Retinal pigment epithelial cell (primary cell): Measurements from ENCODE around the gene RAP2B.
"Not testable (repeated sequence)": the region's sequence is repeated elsewhere in the genome, so short reads cannot be mapped to it uniquely, and the experiment has no call there.

Experiments
- DNase-seq: peaks from one replicate; pipeline ENCODE4 v3.0.0-alpha.2; 2010; ENCODE audit warnings: low read depth
- H3K4me3 ChIP-seq: 2 replicates; pipeline ENCODE4 v1.5.1; 2011; ENCODE audit warnings: mild to moderate bottlenecking, low read length, control low read depth, moderate library complexity
- TF ChIP-seq, protein P1 (sequence below): conservative IDR thresholded peaks from 2 replicates; pipeline ENCODE4 v1.5.1; 2011; ENCODE audit warnings: low read depth, low read length, control low read depth, inconsistent platforms

Gene RAP2B

DNA sequence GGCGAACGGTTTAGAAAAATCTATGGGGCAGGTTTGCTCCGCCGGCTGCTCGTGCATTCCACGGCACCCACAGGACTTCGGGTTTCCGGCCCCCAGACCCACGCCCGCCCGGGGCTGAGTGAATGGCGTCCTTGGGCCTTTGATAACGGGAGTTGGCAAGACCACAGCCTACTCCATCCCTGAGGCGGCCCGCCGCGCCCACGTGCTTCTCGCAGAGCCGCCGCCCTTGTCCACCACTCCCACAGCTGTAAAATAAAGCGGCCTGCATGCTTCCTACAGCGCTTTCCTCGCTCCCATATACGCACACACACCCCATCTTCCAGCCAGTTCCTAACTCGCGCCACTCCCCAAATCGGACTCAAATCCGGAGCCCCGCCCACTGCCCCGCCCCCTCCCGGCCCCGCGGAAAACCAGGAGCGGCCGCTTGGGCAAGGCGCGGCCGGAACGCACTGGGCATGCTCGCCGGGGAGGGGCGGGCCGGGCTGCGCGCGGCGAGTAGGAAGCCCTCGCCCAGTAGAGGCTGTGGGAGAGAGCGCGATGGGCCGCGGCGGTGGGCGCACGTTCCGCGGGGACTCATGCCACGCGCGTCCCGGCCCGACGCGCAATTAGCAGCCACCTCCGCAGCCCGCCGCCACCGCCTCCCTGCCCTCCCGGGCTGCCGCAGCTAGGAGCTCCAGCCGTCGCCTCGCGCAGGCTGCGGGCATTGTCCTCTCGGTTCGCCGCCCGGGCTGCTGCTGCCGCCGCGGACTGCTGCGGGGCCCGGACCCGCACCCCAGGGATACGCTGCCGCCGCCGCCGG, at the start of gene RAP2B:
TSS of gene RAP2B (plus strand) at position 513 of the 799 bp plus-strand sequence. CDS start 468 bp downstream, outside the sequence.
- DNase-seq, result peak; percentile 86
- TF ChIP-seq, protein P1, sequence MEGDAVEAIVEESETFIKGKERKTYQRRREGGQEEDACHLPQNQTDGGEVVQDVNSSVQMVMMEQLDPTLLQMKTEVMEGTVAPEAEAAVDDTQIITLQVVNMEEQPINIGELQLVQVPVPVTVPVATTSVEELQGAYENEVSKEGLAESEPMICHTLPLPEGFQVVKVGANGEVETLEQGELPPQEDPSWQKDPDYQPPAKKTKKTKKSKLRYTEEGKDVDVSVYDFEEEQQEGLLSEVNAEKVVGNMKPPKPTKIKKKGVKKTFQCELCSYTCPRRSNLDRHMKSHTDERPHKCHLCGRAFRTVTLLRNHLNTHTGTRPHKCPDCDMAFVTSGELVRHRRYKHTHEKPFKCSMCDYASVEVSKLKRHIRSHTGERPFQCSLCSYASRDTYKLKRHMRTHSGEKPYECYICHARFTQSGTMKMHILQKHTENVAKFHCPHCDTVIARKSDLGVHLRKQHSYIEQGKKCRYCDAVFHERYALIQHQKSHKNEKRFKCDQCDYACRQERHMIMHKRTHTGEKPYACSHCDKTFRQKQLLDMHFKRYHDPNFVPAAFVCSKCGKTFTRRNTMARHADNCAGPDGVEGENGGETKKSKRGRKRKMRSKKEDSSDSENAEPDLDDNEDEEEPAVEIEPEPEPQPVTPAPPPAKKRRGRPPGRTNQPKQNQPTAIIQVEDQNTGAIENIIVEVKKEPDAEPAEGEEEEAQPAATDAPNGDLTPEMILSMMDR, result no peak
- peak within 1 kb of the TSS; percentile 96 for H3K4me3 ChIP-seq

DNA sequence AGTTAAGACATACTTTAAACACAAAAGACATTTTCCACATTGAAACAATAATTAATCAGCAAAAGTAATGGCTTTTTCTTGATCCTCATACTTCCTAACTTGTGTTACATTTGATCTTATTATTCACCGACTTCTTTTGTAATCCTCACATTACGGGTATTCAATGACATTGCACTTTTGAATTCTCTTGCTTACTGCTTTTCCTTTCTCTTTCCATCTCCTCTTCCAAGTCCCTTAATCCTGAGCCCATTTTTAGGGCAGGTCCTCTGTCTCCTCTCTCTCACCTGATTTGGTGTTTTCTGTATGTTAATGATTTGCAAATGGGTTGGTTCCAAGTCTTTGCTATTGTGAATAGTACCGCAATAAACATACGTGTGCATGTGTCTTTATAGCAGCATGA, 48.5 kb upstream of the RAP2B start:
- no peak overlapping the region for H3K4me3 ChIP-seq
- TF ChIP-seq, protein P1, result no peak
- no peak for DNase-seq

DNA sequence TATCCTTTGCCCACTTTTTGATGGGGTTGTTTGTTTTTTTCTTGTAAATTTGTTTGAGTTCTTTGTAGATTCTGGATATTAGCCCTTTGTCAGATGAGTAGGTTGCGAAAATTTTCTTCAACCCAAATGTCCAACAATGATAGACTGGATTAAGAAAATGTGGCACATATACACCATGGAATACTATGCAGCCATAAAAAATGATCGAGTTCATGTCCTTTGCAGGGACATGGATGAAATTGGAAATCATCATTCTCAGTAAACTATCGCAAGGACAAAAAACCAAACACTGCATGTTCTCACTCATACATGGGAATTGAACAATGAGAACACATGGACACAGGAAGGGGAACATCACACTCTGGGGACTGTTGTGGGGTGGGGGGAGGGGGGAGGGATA, 47.8 kb upstream of the RAP2B start:
- DNase-seq, H3K4me3 ChIP-seq: not testable (repeated sequence)

DNA sequence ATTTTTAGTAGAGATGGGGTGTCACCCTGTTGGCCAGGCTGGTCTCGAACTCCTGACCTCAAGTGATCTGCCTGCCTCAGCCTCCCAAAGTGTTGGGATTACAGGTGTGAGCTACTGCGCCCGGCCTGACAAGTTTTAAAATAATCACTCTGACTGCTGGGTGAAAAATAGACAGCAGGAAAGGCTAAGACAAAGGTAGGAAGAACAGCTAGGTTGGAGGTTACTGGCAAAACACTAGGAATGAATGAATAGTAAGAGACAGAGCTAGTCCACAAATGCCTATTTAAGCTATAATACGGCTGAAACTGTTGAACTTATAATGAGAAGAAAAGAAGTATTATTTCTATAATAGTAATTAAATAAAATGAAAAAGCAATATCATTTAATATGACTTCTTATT, 46.7 kb upstream of the RAP2B start:
- DNase-seq, result no peak
- TF ChIP-seq, protein P1, result no peak
- H3K4me3 ChIP-seq, result no peak overlapping the region

DNA sequence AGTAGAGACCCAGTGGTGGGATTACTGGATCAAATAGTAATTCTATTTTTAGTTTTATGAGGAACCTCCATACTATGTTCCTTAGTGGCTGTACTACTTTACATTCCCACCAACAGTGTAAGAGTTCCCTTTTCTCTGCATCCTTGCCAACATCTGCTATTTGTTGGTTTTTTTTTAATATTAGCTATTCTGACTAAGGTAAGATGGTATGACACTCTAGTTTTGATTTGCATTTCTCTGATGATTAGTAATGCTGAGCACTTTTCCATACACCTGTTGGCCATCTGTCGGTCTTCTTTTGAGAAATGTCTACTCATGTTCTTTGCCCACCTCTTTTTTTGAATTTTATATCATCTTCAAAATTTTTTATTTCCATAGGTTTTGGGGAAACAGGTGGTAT, 34.2 kb upstream of the RAP2B start:
- TF ChIP-seq, protein P1, result no peak
- no peak for DNase-seq
- no peak overlapping the region for H3K4me3 ChIP-seq

DNA sequence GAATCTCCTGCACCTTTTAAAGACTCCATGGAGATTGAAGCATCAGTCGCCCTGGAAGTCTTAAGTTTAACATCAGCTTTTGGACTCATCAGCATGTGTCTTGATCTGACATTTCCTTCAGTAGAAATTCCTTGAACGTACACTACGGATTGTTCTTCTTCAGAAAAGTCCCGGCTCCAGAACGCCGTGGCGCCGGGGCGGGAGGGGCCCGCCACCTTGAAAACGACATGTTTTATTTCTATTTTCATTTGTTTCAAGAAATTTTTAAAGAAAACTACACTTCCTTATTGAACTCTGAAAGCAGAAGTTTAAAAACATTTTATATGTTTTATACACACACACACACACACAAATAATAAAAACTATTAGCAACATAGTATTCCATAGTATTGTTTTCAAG, 32.6 kb upstream of the RAP2B start:
- no peak for DNase-seq
- no peak overlapping the region for H3K4me3 ChIP-seq
- TF ChIP-seq, protein P1, result no peak

DNA sequence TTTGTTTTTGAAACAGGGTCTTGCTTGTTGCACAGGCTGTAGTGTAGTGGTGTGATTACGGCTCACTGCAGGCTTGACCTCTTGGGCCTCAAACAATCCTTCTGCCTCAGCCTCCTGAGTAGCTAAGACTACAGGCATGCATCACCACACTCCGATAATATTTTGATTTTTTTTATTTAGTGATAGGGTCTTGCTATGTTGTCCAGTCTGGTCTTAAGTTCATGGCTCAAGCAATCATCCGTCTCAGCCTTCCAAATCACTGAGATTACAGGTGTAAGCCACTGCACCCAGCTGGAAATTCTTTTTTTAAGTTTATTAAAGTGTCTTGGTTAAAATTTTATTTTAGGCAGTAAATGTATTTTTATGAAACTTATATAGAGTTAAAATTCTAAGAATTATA, 32.2 kb upstream of the RAP2B start:
- H3K4me3 ChIP-seq, result no peak overlapping the region
- DNase-seq, result no peak
- TF ChIP-seq, protein P1, result no peak
